CD4-positive, alpha-beta T cell treated with Interleukin-15 for 1 hour (primary cell): Measurements from ENCODE around the gene SOSTDC1.
"Not testable (repeated sequence)": the region's sequence is repeated elsewhere in the genome, so short reads cannot be mapped to it uniquely, and the experiment has no call there.

Experiments used
- DNase-seq: peaks from one replicate; pipeline ENCODE4 v3.0.0-alpha.2; 2020

Gene SOSTDC1, protein sequence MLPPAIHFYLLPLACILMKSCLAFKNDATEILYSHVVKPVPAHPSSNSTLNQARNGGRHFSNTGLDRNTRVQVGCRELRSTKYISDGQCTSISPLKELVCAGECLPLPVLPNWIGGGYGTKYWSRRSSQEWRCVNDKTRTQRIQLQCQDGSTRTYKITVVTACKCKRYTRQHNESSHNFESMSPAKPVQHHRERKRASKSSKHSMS

DNA sequence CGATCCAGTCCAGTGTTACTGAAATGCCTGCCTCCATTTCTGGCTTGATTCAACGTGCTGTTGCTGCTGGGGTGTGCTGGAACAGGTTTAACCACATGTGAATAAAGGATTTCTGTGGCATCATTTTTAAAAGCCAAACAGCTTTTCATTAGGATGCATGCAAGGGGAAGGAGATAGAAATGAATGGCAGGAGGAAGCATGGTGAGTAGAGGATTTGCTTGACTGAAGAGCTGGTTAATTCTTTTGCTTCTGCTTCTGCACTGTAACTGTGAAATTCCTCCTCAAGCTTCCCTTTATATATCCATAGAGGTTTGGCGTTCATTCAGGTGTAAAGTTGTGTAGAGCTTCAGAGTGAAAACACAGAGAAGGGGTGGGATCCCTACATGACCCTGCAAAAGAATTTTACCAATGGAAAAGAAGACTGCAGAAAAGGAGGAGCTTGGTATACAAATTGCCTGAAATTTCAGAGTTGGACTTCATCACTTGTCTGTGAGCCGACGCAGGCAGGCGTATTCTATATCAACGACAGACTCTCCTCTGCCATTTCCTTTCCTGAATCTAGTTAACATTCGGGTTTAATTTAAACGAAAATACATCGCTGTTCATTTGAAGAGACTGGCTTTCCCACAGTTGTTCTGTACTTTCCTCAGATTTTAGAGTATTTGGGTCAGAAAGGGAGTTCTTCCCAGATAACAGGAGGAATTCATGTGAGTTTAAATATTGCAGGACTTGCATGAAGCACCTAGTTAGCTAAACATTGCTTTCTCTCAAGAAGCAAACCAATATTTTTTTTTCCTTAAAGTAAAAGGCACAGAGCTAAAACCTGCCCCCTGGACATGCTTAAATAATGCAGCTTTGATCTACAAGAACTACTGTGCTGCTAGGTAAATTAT, at the start of gene SOSTDC1:
Gene SOSTDC1, minus strand, starts transcription at position 270 of the 893 bp plus-strand sequence. Its CDS starts 70 bp downstream, at position 200.
- no peak for DNase-seq

GRCh38 chr7:16514729-16515128, 49.2 kb upstream of the SOSTDC1 start:
- DNase-seq = no peak

DNA sequence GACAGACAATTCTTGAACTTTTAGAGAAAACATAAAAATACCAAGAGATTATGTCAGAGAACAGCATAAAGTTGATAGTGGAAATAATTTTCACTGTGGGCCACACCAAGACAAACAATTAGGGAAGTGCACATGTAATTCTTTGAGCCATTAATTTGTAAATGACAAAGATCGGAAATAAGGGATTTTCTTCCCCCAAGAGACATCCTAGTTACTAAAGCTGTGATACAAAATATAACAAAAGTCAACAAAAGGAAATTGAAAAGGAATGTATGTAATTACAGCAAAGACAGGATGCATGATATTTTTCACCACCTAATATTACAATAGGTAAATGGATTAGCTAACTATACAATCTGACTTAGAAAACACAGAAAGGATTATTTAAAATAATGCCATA, 48.7 kb upstream of the SOSTDC1 start:
- DNase-seq = no peak

- DNase-seq = no peak
Measured at GRCh38 chr7:16512097-16512496, 46.6 kb upstream of the SOSTDC1 start.

- no peak for DNase-seq
Measured at GRCh38 chr7:16511314-16511713, 45.8 kb upstream of the SOSTDC1 start.

GRCh38 chr7:16509829-16510228, 44.3 kb upstream of the SOSTDC1 start:
- DNase-seq = no peak

DNA sequence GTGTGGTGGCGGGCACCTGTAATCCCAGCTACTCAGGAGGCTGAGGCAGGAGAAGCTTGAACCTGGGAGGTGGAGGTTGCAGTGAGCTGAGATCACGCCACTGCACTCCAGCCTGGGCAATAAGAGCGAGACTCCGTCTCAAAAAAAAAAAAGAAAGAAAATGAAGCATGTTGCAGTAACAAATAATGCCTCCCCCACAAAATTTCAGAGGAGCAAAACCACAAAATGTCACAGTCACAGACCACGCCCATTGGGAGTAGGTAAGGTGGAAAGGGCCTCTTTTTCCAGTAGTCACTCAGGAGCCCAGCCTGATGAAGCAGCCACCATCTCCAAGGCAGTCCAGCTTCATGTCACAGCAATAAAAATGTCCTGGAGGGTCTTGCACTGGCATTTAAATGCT, 40.9 kb upstream of the SOSTDC1 start:
- not testable (repeated sequence) for DNase-seq

DNA sequence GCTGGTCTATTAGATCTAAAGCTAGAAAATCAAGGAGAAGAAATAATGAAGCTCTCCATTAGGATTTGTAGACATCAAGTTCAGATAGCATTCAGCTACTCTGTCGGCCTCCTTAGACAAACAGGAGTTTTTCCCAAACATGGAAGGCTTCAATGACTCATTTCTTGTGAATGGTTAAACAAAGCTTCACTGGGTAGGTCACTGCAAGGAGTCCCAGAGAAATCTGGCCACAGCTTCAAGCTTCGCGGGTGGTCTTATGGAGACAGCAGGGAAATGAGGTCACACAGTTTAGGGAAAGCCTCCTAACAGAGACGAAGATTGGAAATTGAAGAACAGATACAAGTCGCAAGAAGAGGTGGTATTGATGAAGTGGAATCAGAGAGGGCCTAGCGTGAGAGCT, 38.5 kb upstream of the SOSTDC1 start:
- no peak for DNase-seq

DNA sequence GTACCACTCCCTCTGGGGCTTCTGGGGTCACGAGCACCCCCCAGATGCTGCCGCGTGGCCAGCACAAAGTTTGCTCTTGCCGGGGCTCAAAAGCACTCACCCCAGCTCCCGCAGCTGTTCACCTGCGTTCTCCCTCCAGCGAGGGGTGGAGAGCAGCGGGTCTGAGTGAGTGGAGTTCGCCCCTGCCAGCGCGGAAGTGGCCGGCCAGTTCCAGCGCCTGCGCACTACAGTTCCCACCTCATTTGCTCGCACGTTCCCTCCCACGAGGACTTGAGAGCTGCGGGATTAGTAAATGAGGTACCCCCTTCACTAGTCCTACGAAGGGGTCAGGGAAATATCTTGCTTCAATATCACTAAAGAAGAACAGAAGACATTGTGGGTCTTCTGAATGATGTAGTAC, 36.8 kb upstream of the SOSTDC1 start:
- DNase-seq = no peak

DNA sequence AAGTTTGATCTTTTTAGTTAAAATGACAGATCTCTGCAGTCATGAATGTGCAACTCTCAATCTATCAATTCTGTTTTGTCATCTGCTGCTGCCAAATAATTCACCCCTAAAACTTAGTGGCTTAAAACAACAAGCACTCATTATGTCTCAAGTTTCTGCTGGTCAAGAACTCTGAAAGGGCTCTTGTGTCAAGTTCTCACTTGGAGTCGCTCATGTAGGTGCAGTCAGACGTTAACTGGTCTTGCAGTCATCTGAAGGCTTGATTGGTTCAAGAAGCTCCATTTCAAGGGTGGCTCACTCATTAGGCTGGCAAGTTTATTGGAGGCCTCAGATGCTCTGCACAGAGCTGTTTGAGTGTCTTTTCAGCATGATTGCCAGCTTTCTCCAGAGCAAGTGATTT, 32.6 kb upstream of the SOSTDC1 start:
- DNase-seq = no peak

GRCh38 chr7:16494955-16495719, 29.6 kb upstream of the SOSTDC1 start:
- DNase-seq = no peak

DNA sequence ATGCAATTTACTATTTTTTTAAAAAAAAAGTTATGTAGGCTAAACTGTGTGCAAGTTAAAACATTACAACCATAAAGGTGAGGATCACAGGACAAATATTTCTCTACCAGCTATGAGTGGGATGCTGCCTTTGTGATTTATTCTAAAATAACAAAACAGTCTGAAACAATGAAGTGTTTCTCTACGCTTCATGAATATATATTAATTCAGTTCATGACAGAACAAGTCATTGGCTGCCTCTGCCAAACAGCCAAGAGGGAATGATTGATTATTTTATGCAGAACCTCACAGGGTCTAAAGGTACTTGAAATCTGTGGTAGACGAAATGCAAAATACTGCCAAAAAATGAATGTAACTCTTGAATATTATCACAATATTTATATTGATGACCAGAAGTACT, 29.0 kb upstream of the SOSTDC1 start:
- no peak for DNase-seq

DNA sequence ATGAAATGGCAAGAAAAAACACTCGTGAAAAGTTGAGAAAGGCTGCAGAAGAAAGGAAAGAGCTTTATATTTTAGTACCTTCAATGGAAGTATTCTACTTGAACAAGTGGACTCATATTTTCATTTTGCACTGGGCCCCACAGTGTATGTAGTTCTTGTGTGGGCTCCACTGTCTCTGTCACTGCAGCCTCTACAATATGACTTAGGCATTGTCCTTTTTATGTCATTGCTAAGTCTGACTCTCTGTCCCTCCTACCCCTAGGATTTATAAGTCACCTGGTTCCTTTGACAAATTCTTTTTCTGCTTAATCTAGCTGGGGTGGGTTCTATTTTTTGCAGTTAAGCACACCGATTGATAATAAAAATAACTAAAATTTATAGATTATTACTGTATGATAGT, 27.7 kb upstream of the SOSTDC1 start:
- DNase-seq = no peak

- no peak for DNase-seq
Measured at GRCh38 chr7:16492513-16493062, 27.1 kb upstream of the SOSTDC1 start.

- no peak for DNase-seq
Measured at GRCh38 chr7:16491148-16491547, 25.6 kb upstream of the SOSTDC1 start.

- DNase-seq = no peak
Measured at GRCh38 chr7:16484453-16485158, 19.1 kb upstream of the SOSTDC1 start.

DNA sequence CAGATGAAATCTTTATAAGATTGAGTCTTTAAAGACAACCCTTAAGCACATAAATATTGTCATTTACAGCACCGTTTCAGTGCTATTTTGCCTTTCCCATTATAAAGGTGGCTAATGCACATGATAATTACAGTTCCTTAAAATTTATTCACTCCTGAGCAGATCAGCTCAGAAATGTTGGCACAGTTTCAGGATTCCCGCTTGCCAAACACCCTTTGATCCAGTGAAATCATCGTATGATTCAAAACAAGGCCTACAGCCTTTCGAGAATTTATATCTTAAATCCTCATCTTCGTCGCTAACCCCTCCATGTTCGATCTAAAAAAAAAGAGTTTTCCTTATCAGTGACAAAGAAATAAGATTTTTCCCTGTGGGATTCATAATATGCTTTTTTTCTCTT, 14.1 kb upstream of the SOSTDC1 start:
- no peak for DNase-seq

- no peak for DNase-seq
Measured at GRCh38 chr7:16479161-16479560, 13.6 kb upstream of the SOSTDC1 start.

- no peak for DNase-seq
Measured at GRCh38 chr7:16471933-16472332, 6.4 kb upstream of the SOSTDC1 start.

GRCh38 chr7:16463949-16464715, 1.4 kb downstream of the SOSTDC1 start:
- no peak for DNase-seq

GRCh38 chr7:16463520-16463919, 2.0 kb downstream of the SOSTDC1 start:
- no peak for DNase-seq

GRCh38 chr7:16462431-16462889, 3.1 kb downstream of the SOSTDC1 start:
- DNase-seq = no peak
